GM12878 (cell line): ENCODE results near the gene PSMD1.

ENCODE experiments used
- EP300 ChIP-seq, 2 experiments: fragments of 150-350 bp in 1 of 2; IDR thresholded peaks; 2 replicates each; pipeline ENCODE4 v1.6.1; 2011 to 2012; ENCODE audit warnings: low read depth in 2 of 2, low read length in 2 of 2, borderline replicate concordance in 1 of 2, improper control_type of control experiment in 1 of 2, inconsistent platforms in 1 of 2; ENCODE audit not compliant: control insufficient read depth in 1 of 2
- ETV6 ChIP-seq, 2 experiments: fragments of 450-650 bp in 1 of 2; IDR thresholded peaks in 1 of 2; conservative IDR thresholded peaks in 1 of 2; 2 replicates each; pipeline ENCODE4 v1.6.1; 2014; ENCODE audit warnings: antibody characterized with exemption in 1 of 2, borderline replicate concordance in 1 of 2, low read depth in 1 of 2, mild to moderate bottlenecking in 1 of 2, moderate library complexity in 1 of 2
- GABPA ChIP-seq: IDR thresholded peaks from 2 replicates; pipeline ENCODE4 v1.6.1; 2014; ENCODE audit warnings: antibody characterized with exemption, low read depth, mild to moderate bottlenecking, inconsistent platforms
- POLR2AphosphoS5 ChIP-seq: IDR thresholded peaks from 2 replicates; pipeline ENCODE4 v1.6.1; 2011; ENCODE audit warnings: mild to moderate bottlenecking, low read length, inconsistent platforms
- ZSCAN29 ChIP-seq: fragments of 450-650 bp; IDR thresholded peaks from 2 replicates; pipeline ENCODE4 v1.6.1; 2017; ENCODE audit warnings: mild to moderate bottlenecking, moderate library complexity

DNA sequence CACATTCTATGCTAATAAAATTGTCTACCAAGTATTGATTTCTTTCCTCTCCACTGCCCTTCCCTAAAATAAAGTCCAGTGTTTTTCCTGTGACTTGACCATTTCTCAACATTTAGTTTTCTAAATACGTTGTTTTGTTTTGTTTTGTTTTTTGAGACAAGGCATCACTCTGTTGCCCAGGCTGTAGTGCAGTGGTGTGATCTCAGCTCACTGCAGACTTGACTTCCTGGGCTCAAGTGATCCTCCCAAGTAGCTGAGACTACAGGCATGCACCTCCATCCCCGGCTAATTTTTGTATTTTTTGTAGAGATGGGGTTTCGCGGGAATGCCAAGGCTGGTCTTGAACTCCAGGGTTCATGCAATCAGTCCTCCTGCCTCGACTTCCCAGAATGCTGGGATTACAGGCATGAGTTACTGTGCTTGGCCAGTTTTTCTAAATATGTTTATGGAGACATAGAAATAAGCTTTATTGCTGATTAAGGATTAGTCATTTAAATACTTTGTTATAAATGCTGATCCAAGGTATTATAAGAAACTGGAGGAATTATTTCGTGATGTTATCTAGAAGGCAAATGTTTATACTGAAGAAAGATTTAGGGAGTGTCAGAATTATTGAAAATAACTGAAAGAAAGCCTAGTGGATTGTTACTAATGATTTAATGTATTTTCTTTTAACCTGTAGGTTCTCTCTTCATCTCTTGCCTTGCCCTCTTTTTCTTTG lies 73.8 kb downstream of the PSMD1 start:
- TF ChIP-seq EP300 (IDR thresholded peaks at IDR 0.05; ENCODE audit: borderline replicate concordance in 1 of 2, control insufficient read depth in 1 of 2, low read depth in 2 of 2, low read length in 2 of 2) (no peak), POLR2AphosphoS5 (no peak), ETV6 (conservative IDR thresholded peaks at IDR 0.05 in 1 of 2, IDR thresholded peaks at IDR 0.05 in 1 of 2; ENCODE audit: borderline replicate concordance in 1 of 2, low read depth in 1 of 2) (no peak), ZSCAN29 (no peak), GABPA (no peak)
